Gastroesophageal sphincter (tissue), 3 donors: ENCODE results near the gene ELMOD2.

Source experiments
- EP300 ChIP-seq: sonication (generic); formaldehyde crosslinking; IDR thresholded peaks from one replicate; pipeline ENCODE4 v1.6.1; 2017; ENCODE audit warnings: antibody characterized with exemption, mild to moderate bottlenecking
- POLR2A ChIP-seq, 2 donors: fragments of 450-650 bp; IDR thresholded peaks; one replicate each; pipeline ENCODE4 v1.6.1; 2017; ENCODE audit warnings: antibody characterized with exemption in 2 of 2, mild to moderate bottlenecking in 2 of 2, moderate library complexity in 1 of 2
- POLR2AphosphoS5 ChIP-seq: sonication (generic); formaldehyde crosslinking; IDR thresholded peaks from one replicate; pipeline ENCODE4 v1.6.1; 2017; ENCODE audit warnings: antibody characterized with exemption
- TF ChIP-seq, protein P1 (sequence below), 4 experiments: fragments of 200-600 bp in 2 of 4; fragments of 450-650 bp in 2 of 4; sonication (generic) in 1 of 4; IDR thresholded peaks; one replicate each; pipeline ENCODE4 v1.5.1; 2017 to 2019; ENCODE audit warnings: antibody characterized with exemption in 4 of 4, mild to moderate bottlenecking in 2 of 4, moderate library complexity in 2 of 4

DNA sequence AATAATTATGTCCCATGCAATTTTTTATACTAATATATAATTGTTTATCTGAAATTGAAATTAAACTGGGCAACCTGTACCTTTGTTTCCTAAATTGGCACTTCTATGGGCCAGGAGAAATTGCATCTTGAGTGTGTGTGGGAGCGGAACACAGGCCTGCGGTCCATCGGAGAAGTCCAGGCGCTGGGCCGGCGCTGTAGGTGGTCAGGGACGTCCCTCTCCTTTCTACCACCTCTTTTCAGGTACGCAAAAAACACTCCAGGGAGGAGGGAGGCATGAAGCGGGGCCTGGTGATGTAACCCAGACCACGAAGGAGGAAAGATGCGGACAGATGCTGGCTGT, 26.6 kb upstream of the ELMOD2 start:
- TF ChIP-seq POLR2AphosphoS5 (no peak), POLR2A (IDR thresholded peaks at IDR 0.05) (no peak), EP300 (no peak)
- TF ChIP-seq, protein P1, sequence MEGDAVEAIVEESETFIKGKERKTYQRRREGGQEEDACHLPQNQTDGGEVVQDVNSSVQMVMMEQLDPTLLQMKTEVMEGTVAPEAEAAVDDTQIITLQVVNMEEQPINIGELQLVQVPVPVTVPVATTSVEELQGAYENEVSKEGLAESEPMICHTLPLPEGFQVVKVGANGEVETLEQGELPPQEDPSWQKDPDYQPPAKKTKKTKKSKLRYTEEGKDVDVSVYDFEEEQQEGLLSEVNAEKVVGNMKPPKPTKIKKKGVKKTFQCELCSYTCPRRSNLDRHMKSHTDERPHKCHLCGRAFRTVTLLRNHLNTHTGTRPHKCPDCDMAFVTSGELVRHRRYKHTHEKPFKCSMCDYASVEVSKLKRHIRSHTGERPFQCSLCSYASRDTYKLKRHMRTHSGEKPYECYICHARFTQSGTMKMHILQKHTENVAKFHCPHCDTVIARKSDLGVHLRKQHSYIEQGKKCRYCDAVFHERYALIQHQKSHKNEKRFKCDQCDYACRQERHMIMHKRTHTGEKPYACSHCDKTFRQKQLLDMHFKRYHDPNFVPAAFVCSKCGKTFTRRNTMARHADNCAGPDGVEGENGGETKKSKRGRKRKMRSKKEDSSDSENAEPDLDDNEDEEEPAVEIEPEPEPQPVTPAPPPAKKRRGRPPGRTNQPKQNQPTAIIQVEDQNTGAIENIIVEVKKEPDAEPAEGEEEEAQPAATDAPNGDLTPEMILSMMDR (IDR thresholded peaks at IDR 0.05): no peak
